GM21717 (cell line): ENCODE data around the gene MDM1.

Source experiments
- ATAC-seq: cut with Tn5 transposase; IDR thresholded peaks from one replicate; pipeline ENCODE4 v1.9.1; 2021; ENCODE audit warnings: mild to moderate bottlenecking, moderate library complexity; ENCODE audit not compliant: unreplicated experiment

MDM1 gene

GRCh38 chr12:68245180-68246021, 86.8 kb downstream of the MDM1 start:
- ATAC-seq, result no peak
